MM.1S (cell line): ENCODE results near the gene PTP4A2.

Experiments
- EZH2 ChIP-seq: fragments of 300-600 bp; sonication (generic); optimal IDR thresholded peaks from 2 replicates; pipeline ENCODE3; 2017; ENCODE audit warnings: low read depth, mild to moderate bottlenecking, antibody characterized with exemption, low read length, mixed read lengths
- TF ChIP-seq, protein P1 (sequence below): fragments of 300-600 bp; sonication (generic); IDR thresholded peaks from 2 replicates; pipeline ENCODE4 v1.5.1; 2016; ENCODE audit warnings: antibody characterized with exemption, low read length, mixed read lengths

DNA sequence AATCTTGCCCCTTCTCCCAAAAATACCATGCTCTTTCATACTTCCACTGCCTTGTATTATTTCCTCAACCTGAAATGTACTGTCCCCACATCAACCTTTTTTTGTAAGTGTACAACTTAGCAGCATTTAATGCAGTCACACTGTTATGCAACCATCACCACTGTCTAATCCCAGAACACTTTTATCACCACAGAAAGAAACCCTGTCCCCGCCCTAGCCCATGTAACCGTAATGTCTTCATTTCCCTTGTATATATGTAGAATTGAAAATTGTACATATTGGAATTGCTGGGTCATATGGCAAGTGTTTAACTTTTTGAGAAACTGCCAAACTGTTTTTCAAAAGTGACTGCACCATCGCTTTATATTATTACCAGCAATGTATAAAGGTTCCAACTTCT, 37.4 kb downstream of the PTP4A2 start:
- TF ChIP-seq, protein P1, sequence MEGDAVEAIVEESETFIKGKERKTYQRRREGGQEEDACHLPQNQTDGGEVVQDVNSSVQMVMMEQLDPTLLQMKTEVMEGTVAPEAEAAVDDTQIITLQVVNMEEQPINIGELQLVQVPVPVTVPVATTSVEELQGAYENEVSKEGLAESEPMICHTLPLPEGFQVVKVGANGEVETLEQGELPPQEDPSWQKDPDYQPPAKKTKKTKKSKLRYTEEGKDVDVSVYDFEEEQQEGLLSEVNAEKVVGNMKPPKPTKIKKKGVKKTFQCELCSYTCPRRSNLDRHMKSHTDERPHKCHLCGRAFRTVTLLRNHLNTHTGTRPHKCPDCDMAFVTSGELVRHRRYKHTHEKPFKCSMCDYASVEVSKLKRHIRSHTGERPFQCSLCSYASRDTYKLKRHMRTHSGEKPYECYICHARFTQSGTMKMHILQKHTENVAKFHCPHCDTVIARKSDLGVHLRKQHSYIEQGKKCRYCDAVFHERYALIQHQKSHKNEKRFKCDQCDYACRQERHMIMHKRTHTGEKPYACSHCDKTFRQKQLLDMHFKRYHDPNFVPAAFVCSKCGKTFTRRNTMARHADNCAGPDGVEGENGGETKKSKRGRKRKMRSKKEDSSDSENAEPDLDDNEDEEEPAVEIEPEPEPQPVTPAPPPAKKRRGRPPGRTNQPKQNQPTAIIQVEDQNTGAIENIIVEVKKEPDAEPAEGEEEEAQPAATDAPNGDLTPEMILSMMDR, result no peak
- TF ChIP-seq EZH2, result no peak
